GM12878 (cell line): ENCODE measurements around the gene LHCGR. TPM values are rescaled to one million over a fixed set of nuclear protein-coding genes. Genes with fewer than 3 reads are reported as not detected.

Experiments
- ATAC-seq: fragments of 200-7000 bp; cut with Tn5 transposase; 3 replicates; pipeline ENCODE4 v1.9.1; 2020; ENCODE audit warnings: mild to moderate bottlenecking, moderate library complexity
- BruUV-seq: library from RNA; stranded (reverse); fragments of 400-500 nt; replicated peaks from 2 replicates; lab custom pipeline; 2021; lab: Mats Ljungman, UMichigan
- CTCF ChIA-PET: fragments of 300-600 bp; sonication (Branson Sonifier 250); formaldehyde crosslinking; extraction: SDS; loops from one replicate; lab custom pipeline; 2021; ENCODE audit warnings: inconsistent platforms; lab: Yijun Ruan, JAX
- POLR2A ChIA-PET: fragments of 350-600 bp; formaldehyde crosslinking; extraction: SDS; loops from one replicate; lab custom pipeline; 2021; ENCODE audit warnings: inconsistent platforms; lab: Charles Lee
- RAD21 ChIA-PET: fragments of 300-600 bp; sonication (Branson Sonifier 250); formaldehyde crosslinking; loops from one replicate; lab custom pipeline; 2023; ENCODE audit warnings: antibody characterized with exemption; ENCODE audit not compliant: unreplicated experiment; lab: Charles Lee
- SMC1A ChIA-PET: fragments of 300-600 bp; sonication (Branson Sonifier 250); formaldehyde crosslinking; loops from one replicate; lab custom pipeline; 2023; ENCODE audit not compliant: unreplicated experiment, uncharacterized antibody; lab: Charles Lee
- DNase-seq: peaks from one replicate; pipeline ENCODE4 v3.0.0-alpha.2; 2011; ENCODE audit warnings: low read depth, low spot score
- FAIRE-seq: peaks from 3 replicates; lab custom pipeline; 2011; peaks lifted over from hg19 to GRCh38; lab: Jason Lieb, UNC
- H2AFZ ChIP-seq: 2 replicates; pipeline ENCODE4 v1.6.0; 2011; ENCODE audit warnings: low read depth, low read length, control low read depth; ENCODE audit not compliant: control insufficient read depth
- H3K27ac ChIP-seq: 2 replicates; pipeline ENCODE4 v1.5.1; 2011; ENCODE audit warnings: control low read depth; ENCODE audit not compliant: control insufficient read depth, insufficient read depth
- H3K27me3 ChIP-seq, 2 experiments: replicated peaks in 1 of 2; 2 replicates each; pipeline versions ENCODE4 v1.6.0 to v1.6.1; 2011; ENCODE audit warnings: low read length in 1 of 2; ENCODE audit not compliant: control insufficient read depth in 2 of 2, insufficient read depth in 2 of 2
- H3K36me3 ChIP-seq, 2 experiments: 2 replicates each; pipeline ENCODE4 v1.5.1; 2011; ENCODE audit warnings: low read length in 1 of 2; ENCODE audit not compliant: control insufficient read depth in 2 of 2, insufficient read depth in 2 of 2
- H3K4me1 ChIP-seq: 2 replicates; pipeline ENCODE4 v1.6.1; 2011; ENCODE audit warnings: mild to moderate bottlenecking, low read length, moderate library complexity, mixed read lengths; ENCODE audit not compliant: control insufficient read depth, insufficient read depth
- H3K4me2 ChIP-seq: 2 replicates; pipeline ENCODE4 v1.6.0; 2011; ENCODE audit warnings: control low read depth; ENCODE audit not compliant: control insufficient read depth, insufficient read depth
- H3K4me3 ChIP-seq: fragments of 200-600 bp; sonication (generic); 2 replicates; pipeline ENCODE4 v1.5.1; 2016
- H3K79me2 ChIP-seq: 2 replicates; pipeline ENCODE4 v1.6.0; 2011; ENCODE audit warnings: low read length; ENCODE audit not compliant: control insufficient read depth, insufficient read depth
- H3K9ac ChIP-seq: 2 replicates; pipeline ENCODE4 v1.8.0; 2011; ENCODE audit warnings: low read length, control low read depth, mixed read lengths; ENCODE audit not compliant: control insufficient read depth, insufficient read depth
- H3K9me3 ChIP-seq: replicated peaks from 3 replicates; pipeline ENCODE4 v1.5.1; 2011; ENCODE audit warnings: mild to moderate bottlenecking, low read length; ENCODE audit not compliant: control insufficient read depth, insufficient read depth
- H4K20me1 ChIP-seq: 2 replicates; pipeline ENCODE4 v1.6.0; 2011; ENCODE audit not compliant: control insufficient read depth, insufficient read depth
- ATF3 ChIP-seq: IDR thresholded peaks from 2 replicates; pipeline ENCODE4 v1.6.1; 2011; ENCODE audit warnings: low read depth, mild to moderate bottlenecking, low read length, moderate library complexity, borderline replicate concordance; ENCODE audit errors: extremely low read depth
- EP300 ChIP-seq, 2 experiments: fragments of 150-350 bp in 1 of 2; IDR thresholded peaks; 2 replicates each; pipeline ENCODE4 v1.6.1; 2011 to 2012; ENCODE audit warnings: low read depth in 2 of 2, low read length in 2 of 2, borderline replicate concordance in 1 of 2, improper control_type of control experiment in 1 of 2, inconsistent platforms in 1 of 2; ENCODE audit not compliant: control insufficient read depth in 1 of 2
- FOS ChIP-seq: IDR thresholded peaks from 3 replicates; pipeline ENCODE4 v1.6.1; 2011; ENCODE audit warnings: borderline replicate concordance; ENCODE audit not compliant: insufficient read length; ENCODE audit errors: extremely low read depth
- JUNB ChIP-seq: IDR thresholded peaks from 2 replicates; pipeline ENCODE4 v1.6.1; 2016; ENCODE audit warnings: antibody characterized with exemption, mild to moderate bottlenecking
- NR2C2 ChIP-seq: IDR thresholded peaks from 2 replicates; pipeline ENCODE4 v1.6.1; 2011; ENCODE audit warnings: borderline replicate concordance, low read depth; ENCODE audit not compliant: control insufficient read depth, insufficient read length
- RCOR1 ChIP-seq: conservative IDR thresholded peaks from 2 replicates; pipeline ENCODE4 v1.6.1; 2012; ENCODE audit warnings: low read depth, low read length, improper control_type of control experiment
- REST ChIP-seq: IDR thresholded peaks from 2 replicates; pipeline ENCODE4 v1.6.1; 2012; ENCODE audit warnings: mild to moderate bottlenecking, low read depth, low read length
- SRF ChIP-seq, 2 experiments: IDR thresholded peaks; 2 replicates each; pipeline ENCODE4 v1.6.1; 2011; ENCODE audit warnings: low read depth in 2 of 2, low read length in 2 of 2, mild to moderate bottlenecking in 1 of 2, moderate library complexity in 1 of 2
- STAT1 ChIP-seq: fragments of 450-650 bp; conservative IDR thresholded peaks from 2 replicates; pipeline ENCODE4 v1.6.1; 2014; ENCODE audit warnings: antibody characterized with exemption, mild to moderate bottlenecking
- SUZ12 ChIP-seq: fragments of 200-600 bp; sonication (generic); IDR thresholded peaks from one replicate; pipeline ENCODE4 v1.6.1; 2018; ENCODE audit warnings: antibody characterized with exemption, mild to moderate bottlenecking; ENCODE audit not compliant: unreplicated experiment
- ZNF207 ChIP-seq: fragments of 450-650 bp; IDR thresholded peaks from 2 replicates; pipeline ENCODE4 v1.6.1; 2014; ENCODE audit warnings: antibody characterized with exemption, mild to moderate bottlenecking, borderline replicate concordance
- WGBS: methylation state at CpG from one replicate; pipeline ENCODE4 v1.1.6; 2016; ENCODE audit warnings: low lambda C conversion rate; ENCODE audit not compliant: insufficient replicate concordance, insufficient coverage; ENCODE audit errors: missing lambda C conversion rate; 5-methylcytosine and 5-hydroxymethylcytosine counted together
- in situ Hi-C: fragments of 300-500 bp; cut with MboI; formaldehyde crosslinking; loops from 9 replicates; pipeline ENCODE4 v1.14.3; 2018; ENCODE audit warnings: mixed read lengths
- intact Hi-C: fragments of 100-400 bp; cut with micrococcal nuclease; formaldehyde crosslinking; loops from one replicate; pipeline ENCODE4 v1.14.2; 2022; ENCODE audit not compliant: unreplicated experiment
- polyA plus RNA-seq, 11 experiments: library from polyadenylated mRNA; depleted of rRNA in 4 of 11; unstranded in 6 of 11; stranded (reverse) in 5 of 11; fragments of >200 nt; fragmentation: Nextera tagmentation in 4 of 11; fragmentation: Illumina TruSeq in 1 of 11; extraction: Ambion mirVana in 4 of 11; extraction: Trizol in 1 of 11; gene quantifications; 1 replicate in 1 of 11; 2 replicates in 10 of 11; pipeline versions ENCODE4 v1.2.1 to v1.2.3, GENCODE V29; 2011 to 2016; ENCODE audit warnings: inconsistent platforms in 2 of 11, missing spikeins in 2 of 11, low read depth in 1 of 11
- total RNA-seq, 4 experiments: library from RNA; depleted of rRNA in 3 of 4; stranded (reverse); fragments of >200 nt in 3 of 4; fragmentation: Illumina TruSeq in 1 of 4; extraction: Trizol in 1 of 4; gene quantifications; 2 replicates each; pipeline versions ENCODE4 v1.2.1 to v1.2.3, GENCODE V29; 2013 to 2021

The LHCGR gene
- total and polyA plus RNA-seq, 10 of the 15 experiments (the other 5 are each of a cell fraction or from before 2014, with no cell fraction given): 0.02 to 1.9 (median 0.13) TPM; not detected in 5

- TF ChIP-seq EP300 (IDR thresholded peaks at IDR 0.05; ENCODE audit: borderline replicate concordance in 1 of 2, control insufficient read depth in 1 of 2, low read depth in 2 of 2, low read length in 2 of 2) (no peak), ATF3 (no peak), RCOR1 (no peak), NR2C2 (no peak), SRF (IDR thresholded peaks at IDR 0.05; ENCODE audit: low read depth in 2 of 2, low read length in 2 of 2) (no peak), ZNF207 (no peak), STAT1 (no peak)
Observed at GRCh38 chr2:48721158-48721557, 34.4 kb downstream of the LHCGR start (continued).

- intact Hi-C loops (no loop called here), in situ Hi-C loops (no loop called here)
- no peaks in the 10 kb centered on the region for H3K4me1 ChIP-seq
- WGBS: 13% methylated on average over 3 of the region's 3 CpGs
- TF ChIP-seq ZNF207 (no peak), REST (no peak), SUZ12 (no peak), FOS (no peak), JUNB (no peak)
- H3K27ac ChIP-seq: no peak overlapping the region
- RAD21 ChIA-PET: no interaction called here
- H3K4me2 ChIP-seq: no peak overlapping the region
- SMC1A ChIA-PET: interaction anchor here (1.2 kb wide), 1 partner anchor 18 kb away, joined by 3 read pairs; no protein-coding TSS in a partner anchor
- no peaks in the 10 kb centered on the region for H3K79me2 ChIP-seq
- H2AFZ ChIP-seq: no peak overlapping the region
- no peaks in the 10 kb centered on the region for H3K9me3 ChIP-seq
- no peak for ATAC-seq
- FAIRE-seq: no peak
- no peak for DNase-seq
- H3K36me3 ChIP-seq: no peaks in the 10 kb centered on the region
- H3K27me3 ChIP-seq: no peaks in the 10 kb centered on the region
- H3K9ac ChIP-seq: no peak overlapping the region
- H4K20me1 ChIP-seq: no peaks in the 10 kb centered on the region
- CTCF ChIA-PET: interaction anchor here (1.6 kb wide), 1 partner anchor 9 kb away, joined by 4 read pairs; no protein-coding TSS in a partner anchor
- H3K4me3 ChIP-seq: no peak overlapping the region
- no TSS peak for BruUV-seq
- POLR2A ChIA-PET: no interaction called here
Observed at GRCh38 chr2:48719480-48720177, 35.9 kb downstream of the LHCGR start.
